Umbilical cord (tissue), 2 donors: ENCODE results near the gene FAR1. TPM values are rescaled to one million over a fixed set of nuclear protein-coding genes. Genes with fewer than 3 reads are reported as not detected.
"Not testable (repeated sequence)": the region's sequence is repeated elsewhere in the genome, so short reads cannot be mapped to it uniquely, and the experiment has no call there.

Experiments
- DNase-seq: peaks from one replicate; pipeline ENCODE4 v3.0.0-alpha.2; 2015; ENCODE audit warnings: low spot score
- total RNA-seq: library from RNA; depleted of rRNA; stranded (reverse); fragments of >200 nt; gene quantifications from one replicate; pipeline ENCODE4 v1.2.3, GENCODE V29; 2014; ENCODE audit warnings: low replicate concordance; ENCODE audit not compliant: insufficient read depth

FAR1 gene
- total RNA-seq, 1 donor from 2014 or later, result 54.7 TPM

DNA sequence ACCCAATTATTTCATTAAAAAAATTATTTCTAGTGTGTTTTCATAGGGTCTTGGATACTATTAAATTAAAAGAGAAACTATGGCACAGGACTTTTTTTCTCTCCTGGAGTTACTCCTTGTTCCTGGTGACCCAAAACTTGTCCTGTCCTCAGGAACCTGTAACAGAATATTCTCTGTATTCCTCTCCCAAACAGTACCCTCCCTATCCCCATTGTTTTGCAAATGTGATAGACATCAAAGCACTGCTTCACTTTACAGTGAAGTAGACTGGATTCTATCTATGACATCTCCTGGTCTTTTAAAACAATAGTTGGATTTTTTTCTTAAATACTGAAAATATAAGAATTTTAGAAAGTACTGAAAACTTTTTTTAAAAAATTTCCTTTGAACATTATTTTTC, 37.2 kb downstream of the FAR1 start:
- DNase-seq, result no peak

DNA sequence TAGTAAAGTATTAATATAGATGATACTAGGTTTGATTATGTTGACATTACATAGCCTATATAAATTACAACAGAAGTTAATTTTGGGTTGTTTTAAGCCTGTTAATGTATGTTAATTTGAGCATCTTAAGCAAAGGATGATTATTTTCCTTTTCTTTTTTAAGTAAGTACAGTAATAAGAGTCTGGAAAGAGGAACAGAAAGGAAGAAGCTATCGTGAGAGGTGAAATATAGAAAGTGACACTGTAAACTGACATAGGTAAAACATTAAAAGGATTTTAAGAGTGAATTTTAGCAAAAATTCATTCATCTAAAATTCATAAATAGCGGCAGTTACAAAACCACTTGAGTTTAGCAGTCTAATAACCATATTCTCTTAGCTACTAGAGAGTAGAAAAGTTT, 45.5 kb downstream of the FAR1 start:
- DNase-seq, result no peak

DNA sequence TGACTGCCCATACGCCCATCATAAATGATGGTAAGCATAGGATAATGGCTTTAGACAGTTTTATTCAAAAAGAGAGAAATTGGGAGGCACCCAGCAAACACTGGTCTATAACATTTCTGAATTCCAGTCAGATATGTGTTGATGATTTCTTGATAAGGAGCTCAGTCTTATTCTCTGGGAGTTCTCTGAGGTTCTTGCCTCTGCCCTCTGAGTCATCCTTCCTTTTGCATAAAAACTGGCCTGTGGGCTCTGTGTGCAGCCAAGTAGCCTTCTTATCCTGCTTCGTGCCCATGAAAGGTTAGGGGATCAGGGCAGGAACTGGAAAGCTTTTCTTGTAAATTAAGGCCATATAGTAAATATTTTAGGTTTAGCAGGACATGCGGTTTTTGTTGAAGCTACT, 48.9 kb downstream of the FAR1 start:
- DNase-seq, result peak; percentile 52

DNA sequence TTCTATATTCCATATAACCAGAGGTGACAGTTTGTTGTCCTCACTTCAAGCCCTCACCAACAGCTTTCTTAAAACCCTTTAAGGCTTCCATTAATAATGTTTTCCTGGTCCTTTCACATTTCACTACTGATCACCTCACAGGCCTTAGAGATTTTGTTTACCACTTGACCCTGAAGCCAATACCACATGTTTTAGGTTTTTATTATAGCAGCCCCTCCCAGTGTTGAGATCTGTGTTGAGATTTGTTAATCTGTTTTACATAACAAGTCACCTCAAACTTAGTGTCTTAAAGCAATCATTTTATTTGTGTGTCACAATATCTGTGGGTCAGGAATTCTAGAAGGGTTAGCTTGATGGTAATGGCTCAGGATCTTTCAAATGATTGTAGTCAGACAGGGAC, 49.9 kb downstream of the FAR1 start:
- DNase-seq, result no peak

DNA sequence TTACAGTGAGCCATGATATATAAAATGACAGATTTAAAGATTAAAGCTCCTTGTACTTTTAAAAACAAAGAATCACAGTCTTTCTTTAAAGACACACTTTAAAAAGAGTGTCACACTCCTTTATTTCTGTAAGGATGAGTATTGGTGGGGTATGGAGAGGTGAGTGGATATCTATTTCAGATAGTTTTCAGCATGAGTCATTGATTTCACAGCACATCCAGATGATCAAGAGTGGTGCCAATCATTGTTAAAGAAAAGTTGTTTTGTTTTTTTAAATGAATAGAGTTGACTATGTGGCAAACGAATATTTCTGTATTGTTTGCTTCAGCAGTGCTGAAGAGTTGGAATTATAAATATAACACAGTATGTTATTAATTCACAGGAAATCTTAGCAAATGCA, 52.5 kb downstream of the FAR1 start:
- DNase-seq, result no peak

DNA sequence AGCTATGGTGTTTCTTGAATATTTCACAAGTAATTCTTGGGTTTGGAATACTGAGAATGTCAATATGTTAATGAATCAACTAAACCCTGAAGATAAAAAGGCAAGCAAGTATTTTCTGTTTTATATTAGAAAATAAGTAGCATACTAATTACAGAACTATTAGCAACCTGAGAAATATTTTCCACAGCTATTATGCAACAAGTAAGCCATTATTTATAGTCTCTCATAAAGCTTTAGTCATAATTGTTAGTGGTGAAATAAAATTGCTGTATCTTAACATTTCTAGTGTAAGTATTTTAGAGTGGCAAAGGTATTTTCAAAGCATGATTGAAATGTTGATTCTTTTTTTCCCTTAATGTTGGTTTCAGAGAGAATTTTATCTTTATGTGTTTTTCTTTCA, 53.3 kb downstream of the FAR1 start:
- DNase-seq, result no peak

DNA sequence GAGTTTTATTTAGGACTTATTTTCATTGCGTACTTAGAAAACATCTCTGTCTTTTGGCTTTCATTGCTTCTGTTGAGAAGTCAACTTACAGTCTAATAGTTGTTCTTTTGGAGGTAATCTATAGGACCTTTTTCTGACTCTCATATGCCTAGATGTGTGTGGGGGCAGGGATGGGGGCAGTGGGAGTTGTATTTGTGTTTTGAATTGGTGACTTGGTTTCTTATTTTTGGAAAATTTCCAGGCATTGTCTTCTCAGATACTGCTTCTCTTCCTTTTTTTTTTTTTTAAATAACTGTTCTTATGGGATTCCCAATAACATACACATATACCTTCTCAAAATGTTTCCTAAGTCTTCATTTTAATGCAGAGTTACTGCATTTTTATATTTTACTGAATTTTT, 58.0 kb downstream of the FAR1 start:
- DNase-seq, result no peak

DNA sequence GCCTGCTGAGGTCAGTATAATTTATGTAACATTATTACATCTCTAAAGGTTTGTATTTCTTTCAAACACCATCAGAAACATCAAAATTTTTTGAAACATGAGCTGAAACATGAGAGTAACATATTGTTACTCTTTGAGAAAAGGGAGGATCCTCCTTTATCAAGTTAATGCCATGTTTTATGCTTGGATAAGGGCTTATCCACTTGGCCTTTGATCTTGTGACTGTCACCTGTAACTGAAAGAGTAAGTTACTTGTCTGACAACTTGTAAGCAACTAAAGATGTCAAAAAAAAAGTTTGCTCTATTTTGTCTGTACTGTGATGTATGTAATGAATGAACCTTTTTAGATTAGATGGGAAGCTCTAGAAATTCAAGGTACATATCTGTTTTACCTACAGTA, 59.6 kb downstream of the FAR1 start:
- no peak for DNase-seq

DNA sequence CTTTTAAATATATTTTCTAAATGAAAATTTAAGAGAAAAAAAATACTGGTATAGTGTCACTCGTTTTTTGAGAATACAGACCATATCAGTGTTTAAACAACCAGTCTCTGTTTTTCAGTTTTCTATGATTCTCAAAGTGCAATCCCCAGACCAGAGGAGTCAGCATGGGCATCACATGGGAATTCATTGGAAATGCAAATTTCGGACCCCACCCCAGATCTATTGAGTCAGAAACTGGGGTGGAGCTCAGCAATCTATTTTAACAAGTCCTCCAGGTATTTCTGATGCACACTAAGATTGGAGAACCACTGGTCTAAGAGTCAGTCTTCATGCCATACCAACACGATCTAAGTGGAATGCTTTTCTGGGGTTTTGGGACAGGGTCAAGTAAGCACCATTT, 66.1 kb downstream of the FAR1 start:
- no peak for DNase-seq

DNA sequence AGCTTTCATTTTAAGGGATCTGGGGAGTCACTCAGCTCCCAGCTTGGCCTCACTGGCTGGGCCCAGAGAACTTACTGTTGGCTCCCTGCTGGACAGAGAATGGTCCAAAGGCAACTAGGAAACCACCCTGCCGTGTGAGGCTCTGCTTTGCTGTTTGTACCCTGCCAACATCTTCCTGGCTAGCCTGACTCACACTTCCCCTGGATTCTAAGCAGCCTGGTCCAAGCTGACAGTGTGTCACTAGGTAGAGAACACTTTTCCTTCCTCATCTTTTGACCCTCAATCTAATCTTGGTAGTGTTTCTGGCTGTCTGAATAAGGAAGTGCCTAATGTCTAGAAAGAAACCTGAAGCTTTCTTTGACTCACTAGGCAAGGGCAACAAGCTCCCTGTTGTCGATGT, 76.7 kb downstream of the FAR1 start:
- DNase-seq, result peak; percentile 7

DNA sequence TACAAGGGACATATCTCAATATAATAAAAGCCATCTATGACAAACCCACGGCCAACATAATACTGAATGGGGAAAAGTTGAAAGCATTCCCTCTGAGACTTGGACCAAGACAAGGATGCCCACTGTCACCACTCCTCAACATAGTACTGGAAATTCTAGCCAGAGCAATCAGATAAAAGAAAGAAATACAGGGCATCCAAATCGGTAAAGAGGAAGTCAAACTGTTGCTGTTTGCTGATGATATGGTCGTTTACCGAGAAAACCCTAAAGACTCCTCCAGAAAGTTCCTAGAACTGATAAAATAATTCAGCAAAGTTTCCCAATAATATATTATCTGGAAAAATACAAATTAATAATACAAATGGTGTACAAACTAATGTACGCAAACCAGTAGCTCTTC, 84.8 kb downstream of the FAR1 start:
- DNase-seq, result not testable (repeated sequence)

DNA sequence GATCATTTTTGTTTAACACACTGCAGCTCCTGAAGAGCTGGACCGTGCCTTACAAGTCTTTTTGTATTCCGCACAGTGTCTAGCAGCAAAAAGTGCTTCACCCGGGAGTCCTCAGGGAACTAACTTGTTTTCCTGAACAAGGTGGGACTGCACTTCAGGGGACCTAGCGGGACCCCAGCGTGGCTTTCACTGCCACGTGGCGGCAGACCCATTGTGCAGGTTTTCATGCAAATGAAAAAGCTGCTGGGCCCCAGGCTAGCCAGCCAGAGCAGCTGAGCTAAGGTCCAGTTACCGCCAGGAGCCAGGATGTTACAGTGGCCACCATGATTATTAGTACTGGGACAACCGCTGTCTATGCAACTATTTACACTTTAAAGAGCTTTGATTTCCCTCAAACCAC, 90.6 kb downstream of the FAR1 start:
- DNase-seq, result no peak

DNA sequence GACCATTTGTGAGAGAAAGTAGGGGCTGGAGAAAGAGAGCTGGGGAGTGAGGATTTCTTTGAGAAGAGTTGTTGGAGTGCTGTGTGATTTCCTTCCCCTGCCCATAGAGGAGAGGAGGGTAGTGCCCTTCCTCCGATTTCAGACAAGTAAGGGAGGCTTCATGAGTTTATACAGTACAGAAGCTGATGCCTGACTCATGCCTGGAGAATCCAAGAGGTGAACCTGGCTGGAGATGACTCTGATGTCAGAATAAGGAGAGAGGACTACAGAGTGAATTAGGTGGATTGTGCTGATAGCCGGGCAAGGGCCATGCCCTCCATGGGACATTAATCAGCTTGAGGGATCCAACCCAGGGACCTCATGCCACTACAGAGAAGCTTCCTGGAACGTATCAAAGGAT, 91.6 kb downstream of the FAR1 start:
- no peak for DNase-seq

DNA sequence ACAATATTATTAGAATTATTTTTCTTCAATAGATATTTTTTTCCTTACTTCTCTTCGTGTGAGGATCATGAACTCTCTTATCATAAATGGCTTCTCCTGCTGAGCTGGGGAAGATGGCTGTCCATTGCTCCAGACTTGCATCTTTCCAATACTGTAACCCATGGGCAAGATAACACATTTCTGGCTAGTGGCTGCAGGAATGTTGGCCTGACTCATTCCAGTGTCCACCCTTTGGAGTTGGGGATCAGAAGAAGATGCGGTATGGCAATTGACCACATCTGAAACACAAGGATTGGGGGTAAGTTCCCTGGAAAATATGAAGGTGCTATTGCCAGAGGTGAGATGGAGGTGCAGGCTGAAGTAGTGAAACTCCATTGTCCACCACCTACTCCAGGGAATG, 92.8 kb downstream of the FAR1 start:
- no peak for DNase-seq

DNA sequence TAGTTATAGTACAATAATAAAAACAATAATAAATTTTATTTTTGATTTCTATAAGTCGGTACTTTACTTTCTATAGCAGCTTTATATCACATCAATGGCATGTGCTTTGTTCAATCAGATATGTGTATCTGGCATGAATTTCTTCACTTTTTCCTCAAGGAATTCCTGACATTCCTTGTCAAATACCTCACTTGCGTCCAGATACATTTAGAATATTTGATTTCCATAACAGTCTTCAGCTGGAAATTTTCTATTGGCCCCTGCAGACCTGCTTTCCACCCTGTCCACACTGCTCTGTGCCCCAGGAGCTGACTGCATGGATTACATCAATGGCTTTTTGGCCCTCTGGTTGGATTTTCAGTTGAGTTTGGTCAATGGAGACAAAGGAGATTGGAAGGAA, 93.2 kb downstream of the FAR1 start:
- no peak for DNase-seq

DNA sequence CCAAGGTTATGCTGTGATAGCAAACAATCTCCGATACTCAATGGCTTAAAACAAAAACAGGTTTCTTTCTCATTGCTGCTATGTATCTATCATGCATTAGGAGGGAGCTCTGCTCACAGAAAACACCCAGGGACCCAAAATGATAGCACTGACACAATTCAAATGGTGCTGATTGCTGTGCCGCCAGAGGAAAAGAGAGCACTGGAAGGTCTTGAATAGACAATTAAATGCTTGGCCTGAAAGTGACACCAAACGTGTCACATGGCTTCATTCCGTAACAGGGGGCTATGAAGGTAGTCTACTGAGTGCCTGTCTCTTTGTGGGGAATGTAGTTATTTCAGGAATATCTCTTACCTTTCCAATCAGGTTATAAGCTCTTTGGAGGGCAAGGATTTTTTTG, 94.2 kb downstream of the FAR1 start:
- DNase-seq, result no peak

DNA sequence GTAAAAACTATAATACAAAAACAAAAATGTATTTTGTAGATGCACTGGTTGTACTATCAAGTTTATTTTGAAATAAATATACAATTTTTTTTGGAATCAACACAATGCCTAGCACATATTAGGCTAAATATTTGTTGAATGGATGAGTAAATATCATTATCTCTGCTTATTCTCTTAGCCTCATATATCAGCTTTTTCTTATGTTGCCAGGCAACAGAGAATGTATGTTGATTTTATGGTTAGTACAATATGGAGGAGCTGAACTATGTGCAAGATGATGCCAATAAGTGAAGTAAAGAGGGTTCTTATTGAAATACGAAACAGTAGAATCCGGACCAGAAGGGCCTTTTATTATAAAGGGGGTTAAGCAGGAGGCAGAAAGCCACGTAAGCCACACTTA, 94.9 kb downstream of the FAR1 start:
- DNase-seq, result no peak

DNA sequence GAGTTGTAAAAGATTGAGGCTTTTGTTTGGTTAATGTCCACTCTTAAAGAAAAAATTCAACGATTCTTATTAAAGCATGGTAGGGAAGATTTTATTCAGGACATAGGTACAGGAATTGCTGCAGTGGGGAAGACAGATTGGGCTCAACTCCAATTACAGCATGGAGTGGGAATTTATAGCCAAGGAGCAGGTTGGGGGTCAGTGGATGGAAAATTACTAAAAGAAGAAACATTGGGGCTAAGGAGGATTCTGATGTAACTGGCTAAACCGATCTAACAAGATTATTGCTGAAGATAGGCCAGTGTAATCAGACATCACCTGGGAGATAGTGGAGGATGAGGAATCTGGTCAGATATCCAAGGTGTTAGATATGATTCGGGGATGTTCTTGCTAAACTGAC, 97.4 kb downstream of the FAR1 start:
- DNase-seq, result no peak

DNA sequence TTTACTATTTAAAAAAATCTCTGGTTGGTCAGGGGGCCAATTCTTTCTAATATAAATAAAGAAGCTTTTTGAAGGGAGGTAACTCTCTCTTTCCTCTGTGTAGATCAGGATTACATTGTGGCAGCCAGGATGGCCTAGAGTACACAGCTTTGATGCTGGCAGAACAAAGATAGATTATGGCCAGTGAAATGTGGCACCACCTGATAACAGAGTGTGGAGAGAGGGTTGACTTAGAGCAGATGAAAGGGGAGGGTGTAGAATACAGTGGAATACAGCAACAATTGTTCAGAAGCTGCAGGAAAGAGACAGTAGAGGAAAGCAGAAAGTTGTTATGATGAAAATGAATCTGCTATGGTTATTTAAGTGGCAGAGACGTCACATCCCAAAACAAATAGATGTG, 99.0 kb downstream of the FAR1 start:
- no peak for DNase-seq

DNA sequence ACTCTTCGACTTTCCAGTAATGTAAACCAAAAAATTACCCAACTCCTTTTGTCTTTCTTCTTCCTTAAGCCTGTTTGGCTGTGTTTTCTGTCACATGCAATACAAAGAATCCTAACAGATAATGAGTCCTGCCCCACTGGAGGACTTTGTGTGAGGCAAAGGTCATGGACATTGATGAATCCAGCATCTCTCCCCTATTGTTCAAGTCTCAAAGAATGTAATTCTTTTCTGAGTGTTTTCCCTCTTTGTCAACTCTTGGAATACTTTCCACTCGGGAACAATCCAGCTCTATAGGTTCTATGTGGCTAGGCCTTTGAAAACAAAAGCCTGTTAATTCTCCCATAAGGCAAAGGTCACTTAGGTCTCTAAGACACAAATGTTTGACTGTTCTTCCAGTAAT, 100.7 kb downstream of the FAR1 start:
- no peak for DNase-seq

DNA sequence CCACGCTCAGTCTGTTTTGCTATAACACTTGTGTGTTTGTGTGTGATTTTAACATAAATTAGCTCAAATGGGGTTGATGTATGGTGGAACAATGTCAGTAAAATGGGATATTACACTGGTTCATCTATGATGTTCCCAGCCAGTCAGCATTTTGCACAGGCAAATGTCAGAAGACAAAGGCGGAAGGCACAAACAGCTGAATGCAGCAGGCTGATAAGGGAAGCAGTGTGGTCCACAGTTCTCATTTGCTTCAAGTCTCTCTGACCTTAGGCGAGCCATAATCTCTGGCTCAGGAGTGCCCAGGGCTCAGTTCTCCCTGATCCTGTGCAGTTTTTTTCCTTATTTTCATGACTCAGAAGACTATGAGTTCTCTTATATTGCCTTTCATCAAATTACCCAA, 102.7 kb downstream of the FAR1 start:
- DNase-seq, result no peak

DNA sequence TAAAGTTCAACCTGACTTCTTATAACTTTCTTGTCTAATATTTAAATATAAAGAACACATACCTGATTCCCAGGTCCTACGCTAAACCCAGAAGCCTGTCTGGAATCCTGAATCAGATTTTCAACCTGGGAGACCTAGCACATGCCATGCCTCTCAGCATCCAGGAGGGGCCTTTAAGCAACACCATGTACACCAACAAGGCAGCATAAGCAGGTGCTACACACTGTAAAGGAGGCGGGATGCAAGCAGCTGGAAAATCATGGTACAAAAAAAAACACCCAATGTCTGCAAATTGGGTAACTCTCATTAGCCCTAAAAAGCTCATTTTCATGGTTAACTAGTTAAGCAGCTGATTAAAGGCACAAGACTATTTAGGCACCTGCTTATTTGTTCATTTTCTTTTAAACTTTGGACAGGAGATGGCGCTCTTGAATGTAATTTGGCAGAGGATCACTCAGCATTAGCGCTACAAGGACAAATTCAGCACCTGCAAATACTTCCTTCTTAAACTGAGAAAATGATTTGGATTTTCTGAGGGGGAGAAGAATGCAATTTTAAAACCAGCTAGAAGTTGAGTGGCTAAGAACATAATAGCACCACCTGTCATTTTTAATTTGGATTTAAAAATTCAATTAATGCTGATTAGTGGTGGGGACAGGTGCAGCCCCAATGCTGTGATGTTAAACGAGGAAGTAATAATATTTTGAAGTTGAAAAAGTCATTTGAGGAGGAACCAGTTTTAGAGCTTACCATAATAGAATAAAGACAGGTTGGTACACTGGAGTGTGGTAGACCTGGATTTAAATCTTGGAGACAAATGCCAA, 104.0 kb downstream of the FAR1 start:
- DNase-seq, result peak; percentile 75

DNA sequence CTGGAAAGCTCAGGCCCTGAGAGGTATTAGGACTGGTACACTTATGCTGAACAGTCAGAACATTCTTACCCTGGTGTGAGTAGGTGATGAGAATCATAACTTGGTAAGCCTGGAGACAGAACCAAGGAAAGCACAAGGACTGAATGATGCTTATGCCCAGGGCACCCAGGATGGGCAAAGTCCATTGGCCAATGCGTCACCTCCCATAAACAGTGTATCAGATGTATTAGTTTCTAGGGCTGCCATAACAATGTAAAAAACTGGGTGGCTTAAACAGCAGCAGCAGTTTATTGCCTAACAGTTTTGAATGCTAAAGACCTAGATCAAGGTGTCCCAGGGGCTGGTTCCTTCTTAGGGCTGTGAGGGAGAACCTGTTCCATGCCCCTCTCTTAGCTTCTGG, 107.0 kb downstream of the FAR1 start:
- DNase-seq, result no peak
